Esophagus squamous epithelium (tissue), 4 donors: Measurements from ENCODE around the gene PTPRN2.

Experiments
- POLR2A ChIP-seq, 4 donors: fragments of 450-650 bp; IDR thresholded peaks; one replicate each; pipeline ENCODE4 v1.6.1; 2017; ENCODE audit warnings: antibody characterized with exemption in 4 of 4, mild to moderate bottlenecking in 4 of 4, moderate library complexity in 3 of 4
- TF ChIP-seq, protein P1 (sequence below), 6 experiments: fragments of 450-650 bp in 4 of 6; fragments of 200-600 bp in 2 of 6; sonication (generic) in 2 of 6; IDR thresholded peaks; one replicate each; pipeline ENCODE4 v1.5.1; 2016 to 2019; ENCODE audit warnings: antibody characterized with exemption in 6 of 6, mild to moderate bottlenecking in 4 of 6, moderate library complexity in 4 of 6

DNA sequence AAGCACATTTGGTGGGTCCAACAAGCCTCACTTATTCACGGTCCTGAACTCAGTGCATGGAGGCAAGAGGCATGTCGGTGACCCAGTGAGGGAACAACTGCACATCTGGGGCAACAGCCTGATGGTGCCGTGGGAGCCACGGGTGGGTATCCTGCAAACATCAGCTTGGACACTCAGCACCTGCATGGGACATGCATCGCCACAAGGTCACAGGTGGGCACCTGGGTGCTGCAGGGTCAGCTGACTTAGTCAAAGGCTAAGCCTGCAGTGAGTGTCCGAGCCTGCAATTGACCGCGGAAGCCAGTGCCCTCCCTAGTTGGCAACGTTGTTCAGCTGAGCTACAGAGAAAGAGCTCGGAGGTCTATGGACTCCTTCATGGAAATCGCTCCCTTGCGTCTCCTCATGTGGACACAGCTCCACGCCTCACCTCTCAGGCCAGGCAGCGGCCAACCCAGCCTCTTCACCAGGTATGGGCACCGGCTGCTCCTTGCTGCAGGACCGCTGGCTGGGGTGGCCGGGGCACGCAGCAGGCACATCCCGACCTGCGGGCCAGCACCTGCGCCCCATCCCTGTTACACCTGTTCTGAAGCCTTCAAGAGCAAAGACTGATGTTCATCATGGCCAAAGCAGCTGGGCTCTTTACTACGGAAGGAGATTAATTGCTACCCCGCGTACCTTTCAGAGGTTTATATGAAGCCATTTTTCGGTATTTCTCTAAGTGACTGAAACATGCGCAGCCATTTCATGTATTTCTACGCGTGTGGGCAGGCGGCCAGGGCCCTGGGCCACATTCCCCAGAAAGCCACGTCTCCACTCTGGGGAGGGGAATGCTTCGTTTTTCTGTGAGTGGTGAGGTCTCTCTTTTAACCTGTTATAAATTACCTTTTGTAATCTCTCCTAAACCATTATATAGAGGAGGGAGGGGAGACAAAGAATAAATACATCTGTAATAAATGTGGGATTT, 870.1 kb downstream of the PTPRN2 start:
- TF ChIP-seq, protein P1, sequence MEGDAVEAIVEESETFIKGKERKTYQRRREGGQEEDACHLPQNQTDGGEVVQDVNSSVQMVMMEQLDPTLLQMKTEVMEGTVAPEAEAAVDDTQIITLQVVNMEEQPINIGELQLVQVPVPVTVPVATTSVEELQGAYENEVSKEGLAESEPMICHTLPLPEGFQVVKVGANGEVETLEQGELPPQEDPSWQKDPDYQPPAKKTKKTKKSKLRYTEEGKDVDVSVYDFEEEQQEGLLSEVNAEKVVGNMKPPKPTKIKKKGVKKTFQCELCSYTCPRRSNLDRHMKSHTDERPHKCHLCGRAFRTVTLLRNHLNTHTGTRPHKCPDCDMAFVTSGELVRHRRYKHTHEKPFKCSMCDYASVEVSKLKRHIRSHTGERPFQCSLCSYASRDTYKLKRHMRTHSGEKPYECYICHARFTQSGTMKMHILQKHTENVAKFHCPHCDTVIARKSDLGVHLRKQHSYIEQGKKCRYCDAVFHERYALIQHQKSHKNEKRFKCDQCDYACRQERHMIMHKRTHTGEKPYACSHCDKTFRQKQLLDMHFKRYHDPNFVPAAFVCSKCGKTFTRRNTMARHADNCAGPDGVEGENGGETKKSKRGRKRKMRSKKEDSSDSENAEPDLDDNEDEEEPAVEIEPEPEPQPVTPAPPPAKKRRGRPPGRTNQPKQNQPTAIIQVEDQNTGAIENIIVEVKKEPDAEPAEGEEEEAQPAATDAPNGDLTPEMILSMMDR (IDR thresholded peaks at IDR 0.05): no peak
- no peak for TF ChIP-seq POLR2A (IDR thresholded peaks at IDR 0.05)
